Bone marrow (tissue), 2 donors: Measurements from ENCODE around the gene ADGRL1.
"Not testable (repeated sequence)": the region's sequence is repeated elsewhere in the genome, so short reads cannot be mapped to it uniquely, and the experiment has no call there.

Experiments
- DNase-seq, 2 donors: peaks; one replicate each; lab custom pipeline; 2025; lab: John Stamatoyannopoulos, UW

Gene ADGRL1

DNA sequence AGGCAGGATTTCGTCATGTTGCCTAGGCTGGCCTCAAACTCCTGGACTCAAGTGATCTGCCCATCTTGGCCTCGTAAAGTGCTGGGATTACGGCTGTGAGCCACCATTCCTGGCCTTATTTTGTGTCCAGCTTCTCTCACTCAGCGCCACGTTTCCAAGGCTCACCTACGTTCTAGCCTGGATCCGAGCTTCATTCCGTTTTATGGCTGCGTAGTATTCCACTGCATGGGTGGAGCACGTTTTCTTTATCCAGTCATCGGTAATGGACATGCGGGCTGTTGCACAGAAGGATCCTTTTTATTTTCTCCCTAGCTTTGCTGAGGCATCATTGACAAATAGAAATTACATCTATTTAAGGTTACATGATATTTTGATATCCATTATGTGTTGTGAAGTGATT is 16.6 kb downstream of the ADGRL1 start:
- DNase-seq = no peak

DNA sequence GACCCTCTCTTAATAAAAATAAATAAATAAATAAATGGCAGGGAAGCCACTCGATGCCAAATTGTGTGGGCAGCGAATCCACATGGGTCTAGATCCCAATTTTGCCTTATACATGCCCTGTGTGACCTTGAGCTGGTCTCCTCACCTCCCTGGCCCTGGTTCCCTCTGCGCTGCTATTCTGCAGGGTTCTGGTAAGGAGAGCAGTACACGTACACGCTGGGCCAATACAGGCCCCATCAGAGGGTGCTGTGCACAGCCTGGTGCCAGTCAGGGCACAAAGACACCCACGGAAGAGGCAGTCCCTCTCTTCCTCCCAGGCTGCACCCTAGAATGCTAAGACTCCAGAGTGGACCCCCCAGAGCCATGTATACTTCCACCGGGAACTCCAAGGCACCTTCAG is 17.9 kb downstream of the ADGRL1 start:
- not testable (repeated sequence) for DNase-seq

GRCh38 chr19:14187561-14187960 is 18.4 kb downstream of the ADGRL1 start:
- DNase-seq = peak in 1 of 2 donors; percentile 9

- not testable (repeated sequence) for DNase-seq
Measured at GRCh38 chr19:14186684-14187083, 19.3 kb downstream of the ADGRL1 start.

- DNase-seq = not testable (repeated sequence)
Measured at GRCh38 chr19:14185691-14186090, 20.3 kb downstream of the ADGRL1 start.

DNA sequence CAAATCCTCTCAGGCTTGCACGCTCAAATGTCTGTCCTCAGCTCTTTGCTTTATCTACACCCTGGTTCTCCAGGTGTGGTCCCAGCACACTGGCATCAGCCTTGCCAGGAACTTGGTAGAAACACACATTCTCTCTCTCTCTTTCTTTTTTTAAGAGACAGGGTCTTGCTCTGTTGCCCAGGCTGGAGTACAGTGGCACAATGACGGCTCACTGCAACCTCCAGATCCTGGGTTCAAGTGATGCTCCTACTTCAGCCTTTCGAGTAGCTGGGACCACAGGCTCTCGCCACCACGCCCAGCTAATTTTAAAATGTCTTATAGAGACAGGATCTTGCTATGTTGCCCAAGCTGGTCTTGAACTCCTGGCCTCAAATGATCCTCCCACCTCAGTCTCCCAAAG is 20.8 kb downstream of the ADGRL1 start:
- DNase-seq = no peak

DNA sequence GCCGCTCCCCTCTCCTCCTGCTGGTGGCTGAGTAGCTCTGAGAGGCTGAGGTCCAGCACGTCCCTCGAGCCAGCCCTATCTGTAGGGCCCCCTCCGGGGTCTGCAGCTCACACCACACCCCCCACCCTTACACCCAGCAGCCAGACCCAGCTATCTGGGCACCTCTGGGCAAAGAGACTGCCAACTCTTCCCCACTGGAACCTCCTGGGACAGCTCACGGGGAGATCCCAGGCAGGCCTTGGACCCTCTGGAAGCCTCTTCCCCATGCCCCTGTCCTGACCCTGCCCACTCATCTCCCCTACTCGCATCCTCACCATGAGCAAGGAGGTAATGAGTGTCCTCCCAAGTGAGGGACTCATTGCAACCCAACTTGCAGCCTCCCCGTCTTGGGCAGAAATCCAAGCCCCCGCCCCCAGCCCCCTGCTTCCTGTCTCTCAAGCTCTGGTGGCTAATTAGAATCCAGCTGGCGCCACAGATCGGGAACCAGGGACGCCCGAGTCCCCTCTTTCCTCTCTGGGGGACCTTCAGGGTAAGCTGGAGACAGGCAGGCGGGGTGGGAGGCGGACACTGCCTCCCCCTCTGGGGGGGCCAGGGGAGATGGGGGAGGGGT is 22.1 kb downstream of the ADGRL1 start:
- peak in 1 of 2 donors; percentile 36 for DNase-seq

DNA sequence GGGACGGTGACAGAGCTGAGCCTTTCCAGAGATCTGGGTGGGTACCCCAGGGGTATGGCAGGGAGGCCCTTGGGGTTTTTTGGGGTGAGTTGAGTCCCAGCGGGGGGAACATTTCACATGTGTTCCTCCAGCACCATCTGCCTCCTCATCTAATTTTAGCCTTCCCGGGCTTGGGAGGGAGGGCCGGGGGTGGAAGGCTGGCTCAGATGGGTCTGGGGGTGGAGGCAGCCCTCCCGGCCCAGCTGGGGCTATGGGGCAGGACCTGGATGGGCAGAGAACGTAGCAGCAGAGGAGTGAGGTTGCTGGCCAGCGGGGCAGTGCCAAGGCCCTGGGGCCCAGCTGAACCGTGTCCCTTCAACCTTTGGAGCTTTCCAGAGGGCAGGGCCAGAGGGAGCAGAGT is 23.5 kb downstream of the ADGRL1 start:
- DNase-seq = no peak

DNA sequence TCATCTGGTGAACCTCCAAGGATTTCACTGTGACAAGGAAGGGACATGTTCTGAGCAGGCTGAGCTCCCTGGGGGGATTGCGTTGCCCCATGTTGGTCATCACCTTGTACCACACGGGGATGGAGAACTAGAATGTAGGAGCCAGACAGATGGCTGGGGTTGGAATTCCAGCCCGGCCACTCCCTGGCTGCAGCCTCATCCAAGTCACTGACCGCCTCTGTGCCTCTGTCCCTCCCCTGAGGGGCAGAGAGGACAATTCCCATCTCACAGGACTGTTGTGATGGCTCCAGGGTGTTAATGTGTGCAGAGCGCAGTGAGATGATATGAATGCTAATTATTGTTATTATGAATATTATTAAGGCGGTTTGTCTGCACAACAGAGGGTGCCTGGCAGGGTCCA is 24.1 kb downstream of the ADGRL1 start:
- no peak for DNase-seq

GRCh38 chr19:14181199-14181598 is 24.8 kb downstream of the ADGRL1 start:
- DNase-seq = not testable (repeated sequence)

GRCh38 chr19:14177496-14178074 is 28.4 kb downstream of the ADGRL1 start:
- DNase-seq = no peak

GRCh38 chr19:14175351-14175792 is 30.6 kb downstream of the ADGRL1 start:
- DNase-seq = no peak

DNA sequence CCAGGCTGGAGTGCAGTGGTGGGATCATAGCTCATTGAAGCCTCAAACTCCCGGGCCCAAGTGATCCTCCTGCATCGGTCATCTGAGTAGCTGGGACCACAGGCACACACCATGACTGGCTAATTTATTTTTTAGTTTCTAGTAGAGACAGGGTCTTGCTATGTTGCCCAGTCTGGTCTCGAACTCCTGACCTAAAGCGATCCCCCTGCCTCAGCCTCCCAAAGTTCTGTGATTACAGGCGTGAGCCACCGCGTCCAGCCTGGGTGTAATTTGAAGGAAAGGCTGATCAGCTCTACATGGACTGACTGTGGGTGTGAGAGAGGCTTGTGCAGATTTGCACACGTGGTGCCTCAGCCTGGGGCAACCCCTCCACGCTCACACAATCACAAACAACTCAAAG is 31.1 kb downstream of the ADGRL1 start:
- DNase-seq = no peak

DNA sequence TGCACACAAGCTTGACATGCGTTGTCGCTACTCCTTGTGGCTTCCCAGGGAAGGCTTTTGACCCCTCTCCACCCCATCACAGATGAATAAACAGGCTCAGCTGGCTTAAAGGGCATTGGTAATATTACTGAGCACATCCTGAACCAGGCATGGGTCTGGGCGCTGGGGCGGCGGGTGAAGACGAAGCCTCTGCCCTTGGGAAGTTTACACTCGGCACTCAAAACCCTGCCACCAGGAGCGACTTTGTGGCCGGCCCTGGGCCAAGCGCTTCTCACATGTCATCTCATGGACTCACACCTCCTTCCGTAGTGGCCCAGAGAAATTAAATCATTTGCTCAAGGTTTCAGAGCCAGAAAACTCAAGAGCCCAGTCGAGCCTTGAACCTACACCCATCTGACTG is 37.0 kb downstream of the ADGRL1 start:
- DNase-seq = no peak

- DNase-seq = no peak
Measured at GRCh38 chr19:14168259-14168972, 37.6 kb downstream of the ADGRL1 start.

DNA sequence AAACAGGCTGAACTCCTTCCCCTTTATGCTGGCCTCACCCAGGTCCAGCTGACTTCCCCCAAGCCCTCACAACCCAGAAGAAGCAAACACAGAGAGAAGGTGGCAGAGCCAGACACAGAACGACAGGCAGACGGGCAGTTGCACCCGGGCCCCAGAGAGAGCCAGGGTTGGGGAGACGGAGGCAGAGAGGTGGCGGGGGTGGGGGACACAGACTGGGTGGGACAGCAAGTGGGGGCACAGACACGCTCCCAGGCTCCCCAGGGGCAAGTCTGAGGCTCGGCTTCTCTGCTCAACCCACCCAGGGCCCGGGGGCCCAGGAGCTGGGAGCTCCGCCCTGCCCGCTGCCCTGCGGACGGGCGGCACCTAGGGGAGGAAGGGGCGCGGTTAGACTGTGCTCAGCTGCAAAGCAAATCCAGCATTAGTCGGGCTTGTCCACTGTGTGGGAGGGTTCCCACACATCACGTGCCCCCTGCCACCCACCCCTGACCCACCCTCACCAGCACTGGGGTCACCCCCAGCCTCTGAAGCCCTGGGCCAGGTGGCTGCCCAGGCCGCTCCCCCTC is 38.3 kb downstream of the ADGRL1 start:
- DNase-seq = peak; percentile 36 to 59

GRCh38 chr19:14166999-14167575 is 38.9 kb downstream of the ADGRL1 start:
- DNase-seq = no peak

DNA sequence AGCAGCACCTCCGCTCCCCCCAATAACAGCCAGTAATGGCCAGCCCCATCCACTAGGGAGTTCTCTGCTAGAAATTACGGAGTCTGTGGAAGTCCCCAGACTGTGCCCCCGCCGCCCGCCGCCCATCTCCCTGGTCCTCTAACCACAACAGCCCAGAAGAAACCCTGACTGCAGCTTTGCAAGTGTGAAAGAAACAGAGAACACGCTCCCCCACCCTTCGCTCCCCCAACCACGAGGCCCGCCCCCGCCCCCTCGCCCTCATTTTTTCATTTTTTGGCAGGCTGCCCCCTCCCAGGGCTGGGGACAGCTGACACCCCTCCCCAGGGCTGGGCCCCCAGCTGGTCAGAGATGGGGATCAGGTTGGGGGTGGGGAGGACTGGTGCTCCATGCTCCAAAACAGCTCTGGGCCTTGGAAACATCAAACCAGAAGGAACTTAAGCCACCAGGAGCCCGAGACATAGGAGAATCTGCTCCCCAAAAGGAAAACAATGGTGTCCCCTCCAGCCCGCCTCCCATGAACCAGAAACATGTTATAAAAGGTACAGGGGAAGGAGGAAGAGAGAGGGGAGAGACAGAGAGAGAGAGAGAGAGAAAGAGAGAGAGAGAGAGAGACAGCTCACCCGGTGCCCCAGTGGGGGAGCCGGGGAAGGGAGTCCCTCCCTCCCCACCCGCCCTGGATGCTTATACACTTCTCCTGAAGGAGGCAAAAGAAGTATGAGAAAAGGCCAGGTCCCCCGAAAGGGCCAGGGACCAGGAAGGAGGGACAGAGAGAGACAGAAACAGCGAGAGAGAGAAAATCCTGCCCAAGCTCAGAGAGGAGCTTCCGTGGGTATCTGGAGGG is 39.8 kb downstream of the ADGRL1 start:
- DNase-seq = peak in 1 of 2 donors; percentile 2

DNA sequence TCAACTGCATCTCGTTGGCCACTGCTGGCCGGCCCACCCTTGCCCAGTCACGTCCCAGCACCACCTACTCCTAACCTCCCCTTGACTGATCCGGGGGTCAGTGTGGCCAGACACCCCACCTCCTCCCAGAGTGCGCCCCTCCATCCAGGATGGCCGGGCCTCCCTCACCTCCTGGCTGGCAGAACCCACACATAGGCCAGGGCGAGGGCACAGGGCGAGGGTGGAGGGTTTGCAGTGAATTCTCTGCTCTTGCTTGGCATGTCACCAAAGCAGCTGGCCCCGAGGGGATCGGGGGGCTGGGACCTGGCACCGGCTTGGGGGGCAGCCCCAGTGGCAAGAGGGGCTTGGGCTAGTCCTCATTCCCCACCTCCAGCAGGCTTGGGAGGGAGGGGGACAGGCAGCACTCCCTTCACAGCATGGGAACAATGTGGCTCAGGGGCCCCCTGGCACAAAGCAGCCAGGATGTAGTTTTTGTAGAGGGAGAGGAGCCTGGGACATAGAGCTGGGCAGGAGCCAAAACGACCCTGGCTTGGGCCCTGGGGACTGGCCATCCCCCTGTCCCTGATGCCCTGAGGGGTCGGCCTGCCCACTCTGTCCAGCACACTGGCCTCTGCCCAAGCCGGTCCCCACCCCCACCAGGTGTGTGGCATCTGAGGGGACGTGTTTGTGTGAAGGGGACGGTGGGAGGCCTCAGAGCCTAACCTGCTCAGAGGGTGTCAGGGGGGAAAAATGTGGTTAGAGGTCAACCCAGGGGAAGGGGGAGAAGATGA is 41.1 kb downstream of the ADGRL1 start:
- no peak for DNase-seq

DNA sequence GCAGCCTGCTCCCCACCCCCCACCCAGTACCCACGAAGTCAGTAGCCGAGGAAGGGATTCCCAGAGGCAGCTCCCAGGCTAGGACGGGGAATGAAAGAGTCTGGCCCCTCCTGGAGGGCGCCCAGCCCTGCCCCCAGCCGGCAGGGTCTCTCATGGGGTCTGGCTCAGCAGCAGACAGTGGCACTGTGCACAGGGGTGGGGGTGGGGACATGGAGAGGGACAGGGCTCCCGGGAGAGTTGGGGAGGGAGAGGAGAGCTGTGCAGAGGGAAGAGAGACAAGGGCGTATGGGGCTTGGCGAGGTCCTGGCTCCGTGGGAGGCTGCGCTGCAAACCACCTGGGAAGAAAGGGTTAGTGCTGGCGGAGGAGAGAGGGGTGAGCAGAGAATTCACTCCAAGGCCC is 41.9 kb downstream of the ADGRL1 start:
- DNase-seq = no peak

- no peak for DNase-seq
Measured at GRCh38 chr19:14162871-14163297, 43.1 kb downstream of the ADGRL1 start.
